NCI-H1436 (cell line): ENCODE data around the gene CDC42BPA.
A peak's percentile ranks its signal among the peaks of the same experiment; 100 is the strongest.

Experiments used
- DNase-seq: peaks from one replicate; lab custom pipeline; 2025; lab: John Stamatoyannopoulos, UW

The CDC42BPA gene

DNA sequence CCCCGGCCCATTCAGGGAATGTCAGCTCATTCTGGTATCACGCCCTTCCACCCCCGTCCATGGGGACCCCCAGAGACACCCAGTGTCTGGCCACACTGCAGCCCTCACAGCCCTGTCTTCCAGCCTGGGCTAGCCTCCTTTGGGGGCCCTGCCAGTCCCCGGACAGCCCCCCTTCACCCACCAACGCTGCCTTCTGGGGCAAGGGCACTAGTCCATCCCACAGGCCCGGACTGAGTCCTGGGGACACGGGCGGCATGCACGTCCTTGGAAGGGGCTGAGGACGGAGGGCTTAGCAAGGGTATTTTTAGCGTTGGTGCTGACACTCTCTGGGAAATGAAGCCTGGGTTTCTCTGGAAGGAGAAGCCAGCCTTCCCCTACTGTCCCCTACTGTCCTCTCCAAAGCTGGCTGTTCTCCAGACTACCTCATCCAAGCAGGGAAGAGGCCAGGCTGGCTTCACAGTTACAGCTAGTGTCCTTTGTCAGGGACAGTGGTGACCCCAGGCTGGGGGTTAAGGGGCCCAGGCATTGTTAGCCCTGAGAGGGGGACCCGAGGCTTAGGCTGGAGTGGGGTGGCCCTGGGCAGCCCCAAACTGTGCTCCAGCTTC lies 338.7 kb downstream of the CDC42BPA start:
- no peak for DNase-seq

DNA sequence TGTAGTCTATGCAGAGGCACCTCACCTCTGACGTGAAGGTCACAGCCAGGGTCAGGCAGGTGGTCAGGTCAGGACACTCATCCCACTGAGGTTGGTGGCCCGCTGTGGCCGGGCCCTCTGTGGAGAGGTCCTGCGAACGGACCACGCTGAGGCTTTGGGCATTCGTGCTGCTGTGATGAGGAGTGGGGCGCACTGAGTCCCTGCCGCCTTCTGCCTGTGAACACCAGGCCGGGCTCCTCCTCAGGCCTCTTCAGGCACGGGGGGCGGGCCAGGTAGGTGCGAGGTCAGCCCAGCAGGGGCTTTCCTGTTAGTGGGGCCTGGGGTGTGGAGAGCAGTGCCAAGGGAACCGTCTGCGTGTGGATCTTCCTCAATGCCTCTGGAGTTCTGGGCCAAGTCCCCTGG lies 339.2 kb downstream of the CDC42BPA start:
- no peak for DNase-seq

DNA sequence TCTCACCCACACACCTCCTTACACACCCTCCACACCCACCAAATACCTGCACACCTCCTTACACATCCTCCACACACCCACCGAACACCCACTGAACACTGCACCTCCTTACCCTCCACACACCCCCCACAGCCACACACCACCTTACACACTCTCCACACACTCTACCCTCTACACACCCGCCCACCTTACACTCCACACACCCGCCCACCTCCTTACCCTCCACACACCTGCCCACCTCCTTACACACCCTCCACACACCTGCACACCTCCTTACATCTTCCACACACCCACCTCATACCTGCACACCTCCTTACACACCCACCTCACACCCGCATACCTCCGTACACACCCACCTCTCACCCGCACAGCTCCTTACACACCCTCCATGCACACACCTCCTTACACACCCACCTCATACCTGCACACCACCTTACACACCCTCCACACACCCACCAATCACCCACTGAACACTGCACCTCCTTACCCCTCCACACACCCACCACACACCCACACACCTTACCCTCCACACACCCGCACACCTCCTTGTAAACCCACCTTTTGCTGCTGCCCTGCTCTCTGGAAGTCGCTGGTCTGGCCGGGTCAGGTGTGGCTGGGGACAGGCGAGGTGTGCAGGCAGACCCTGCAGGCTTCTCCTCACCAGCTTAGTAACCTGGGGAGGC lies 339.7 kb downstream of the CDC42BPA start:
- no peak for DNase-seq

DNA sequence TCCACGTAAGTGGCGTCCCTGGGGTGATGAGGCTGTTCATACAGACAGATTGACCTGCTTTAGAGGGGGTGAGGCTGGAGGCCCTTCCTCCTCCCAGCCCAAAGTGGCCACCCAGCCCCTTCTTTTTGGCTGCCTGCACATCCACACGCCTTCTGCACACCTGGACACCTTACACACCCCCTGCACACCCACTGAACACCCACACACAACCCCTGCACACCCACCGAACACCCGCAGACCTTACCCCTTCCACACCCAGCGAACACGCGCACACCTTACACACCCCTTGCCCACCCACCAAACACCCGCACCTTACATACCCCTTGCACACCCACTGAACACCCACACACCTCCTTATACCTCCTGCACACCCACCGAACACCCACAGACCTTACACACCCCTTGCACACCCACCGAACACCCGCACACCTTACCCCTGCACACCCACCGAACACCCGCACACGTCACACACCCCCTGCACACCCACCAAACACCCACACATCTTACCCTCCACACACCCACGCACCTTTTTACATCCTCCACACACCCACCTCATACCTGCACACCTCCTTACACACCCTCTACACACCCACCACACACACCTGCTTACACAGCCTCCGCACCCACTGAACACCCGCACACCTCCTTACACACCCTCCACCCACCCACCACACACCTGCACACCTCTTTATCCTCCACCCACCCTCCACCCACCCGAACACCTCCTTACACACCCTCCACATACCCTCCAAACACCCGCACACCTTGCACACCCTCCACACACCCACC lies 340.5 kb downstream of the CDC42BPA start:
- DNase-seq = no peak

DNA sequence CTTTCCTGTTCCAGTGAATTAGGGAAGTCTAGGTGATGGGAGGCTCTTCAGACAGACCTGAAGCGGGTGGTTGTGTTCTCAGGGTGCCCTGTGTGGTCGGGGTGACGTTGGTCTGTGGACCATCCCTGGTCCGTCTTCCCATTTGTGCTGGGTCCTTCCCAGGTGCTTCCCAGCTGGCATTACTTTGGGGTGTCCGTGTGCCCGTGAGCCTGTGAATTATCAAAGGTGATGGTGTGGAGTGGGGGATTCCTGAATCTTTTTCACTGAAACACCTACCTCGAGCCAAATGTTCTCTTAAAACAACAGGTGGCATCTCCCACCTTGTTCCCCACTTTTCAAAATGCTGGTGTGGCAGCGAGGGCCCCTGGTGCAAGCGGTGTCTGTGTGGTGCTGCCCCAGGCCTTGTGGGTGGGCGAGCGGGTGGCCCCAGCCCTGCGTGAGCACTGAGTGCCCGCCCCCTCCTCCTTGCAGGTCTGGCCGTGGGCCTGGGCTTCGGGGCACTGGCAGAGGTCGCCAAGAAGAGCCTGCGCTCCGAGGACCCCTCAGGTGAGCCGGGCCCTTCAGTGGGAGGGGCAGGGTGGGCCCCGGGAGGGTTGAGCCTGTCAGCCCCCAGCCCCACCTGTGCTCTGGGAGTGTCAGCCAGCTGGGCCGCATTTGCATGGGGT lies 341.2 kb downstream of the CDC42BPA start:
- no peak for DNase-seq

DNA sequence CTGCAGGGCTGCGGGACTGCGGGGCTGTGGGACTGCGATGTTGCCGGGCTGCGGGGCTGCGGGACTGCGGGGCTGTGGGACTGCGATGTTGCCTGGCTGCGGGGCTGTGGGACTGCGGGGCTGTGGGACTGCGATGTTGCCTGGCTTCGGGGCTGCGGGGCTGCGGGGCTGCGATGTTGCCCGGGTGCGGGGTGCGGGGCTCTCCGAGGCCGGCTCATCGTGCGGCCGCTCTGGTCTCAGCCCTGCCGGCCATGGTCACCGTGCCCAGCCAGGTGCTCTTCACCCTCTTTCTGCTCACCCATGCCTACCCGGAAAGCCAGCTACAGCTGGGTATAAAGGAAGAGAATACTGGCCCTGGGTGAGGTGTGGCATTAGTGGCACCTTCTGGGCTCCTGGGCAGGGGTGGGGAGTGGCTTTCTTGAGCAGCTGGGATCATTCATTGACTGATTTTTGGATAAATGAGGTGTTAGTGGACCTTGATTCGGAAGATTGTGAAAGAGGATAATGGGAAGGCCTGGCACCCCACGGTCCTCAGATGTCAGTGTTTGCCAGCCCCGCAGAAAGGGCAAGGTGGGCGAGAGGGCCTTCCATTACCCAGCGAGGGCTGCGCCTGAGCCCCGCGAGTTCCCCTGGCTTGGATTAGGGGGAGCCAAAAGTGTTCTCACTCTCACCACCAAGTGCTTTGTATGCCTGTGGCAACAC lies 341.9 kb downstream of the CDC42BPA start:
- no peak for DNase-seq

DNA sequence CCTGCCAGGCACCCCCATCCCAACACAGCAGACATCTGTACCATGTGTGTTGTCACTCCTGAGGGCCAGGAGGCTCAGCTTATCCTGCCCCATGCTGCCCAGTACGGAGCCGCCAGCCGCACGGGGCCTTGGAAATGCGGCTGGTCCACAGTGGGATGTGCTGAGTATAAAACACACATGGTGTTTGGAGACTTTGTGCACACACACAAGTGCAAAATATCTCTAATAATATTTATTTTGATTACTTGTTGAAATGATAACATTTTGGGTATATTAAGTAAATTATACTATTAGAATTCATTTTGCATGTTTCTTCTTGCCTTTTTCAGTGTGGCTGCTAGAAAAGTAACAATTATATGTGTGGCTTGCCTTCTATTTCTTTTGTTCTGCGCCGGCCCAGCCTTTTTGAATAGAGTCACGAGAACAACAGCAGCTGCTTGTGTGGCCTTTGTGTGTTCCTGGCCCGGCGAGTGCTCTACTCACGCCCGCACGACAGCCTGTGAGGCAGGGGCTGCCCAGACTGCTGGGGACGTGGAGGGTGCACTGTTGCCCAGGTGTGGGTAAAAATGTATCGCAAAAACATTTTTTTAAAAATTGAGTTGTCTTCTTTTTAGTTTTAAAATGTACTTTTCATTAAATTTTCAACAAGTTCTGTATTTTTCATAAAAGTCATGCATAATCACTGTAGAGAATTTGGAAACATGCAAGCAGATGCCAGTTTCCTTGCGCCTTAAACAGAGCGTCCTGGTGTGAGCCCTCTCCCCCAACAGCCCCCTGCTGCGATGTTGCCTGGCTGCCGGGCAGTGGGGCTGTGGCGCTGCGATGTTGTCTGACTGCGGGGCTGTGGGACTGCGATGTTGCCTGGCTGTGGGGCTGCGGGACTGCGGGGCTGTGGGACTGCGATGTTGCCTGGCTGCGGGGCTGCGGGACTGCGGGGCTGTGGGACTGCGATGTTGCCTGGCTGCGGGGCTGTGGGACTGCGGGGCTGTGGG lies 342.7 kb downstream of the CDC42BPA start:
- peak; percentile 64 for DNase-seq

DNA sequence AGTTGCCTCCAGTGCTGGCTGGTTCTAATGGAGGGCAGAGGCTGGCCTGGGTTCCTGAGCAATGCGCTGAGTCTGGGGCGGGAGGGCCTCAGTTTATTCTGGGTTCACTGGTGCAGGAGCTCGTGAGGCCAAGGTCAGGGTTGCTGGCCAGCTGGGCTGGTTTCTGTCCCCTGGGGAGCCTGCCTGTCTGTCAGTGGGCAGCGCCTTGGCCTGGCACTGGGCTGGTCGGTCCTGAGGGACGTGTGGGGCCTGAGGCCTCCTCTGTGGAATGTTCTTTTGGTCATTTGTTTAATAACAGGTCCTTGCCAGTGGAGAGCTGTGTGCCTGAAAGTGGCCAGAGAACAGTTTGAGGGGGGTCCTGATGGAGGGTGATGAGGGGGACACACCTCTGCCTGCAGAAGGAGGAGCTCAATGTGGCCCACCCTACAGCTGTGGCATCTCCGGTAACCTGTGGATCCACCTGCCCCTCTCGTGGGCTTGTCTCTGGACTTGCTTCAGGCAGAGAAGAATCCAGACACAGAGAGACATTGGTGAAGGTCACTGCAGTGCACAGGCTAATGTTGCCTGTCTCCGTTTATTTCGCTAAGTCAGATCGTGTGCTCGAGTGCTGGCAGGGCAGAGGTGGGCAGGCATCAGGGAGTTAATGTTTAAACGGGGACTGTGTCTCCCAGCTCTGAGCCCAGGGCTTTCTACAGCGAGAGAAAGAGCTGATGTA lies 343.6 kb downstream of the CDC42BPA start:
- DNase-seq = no peak

DNA sequence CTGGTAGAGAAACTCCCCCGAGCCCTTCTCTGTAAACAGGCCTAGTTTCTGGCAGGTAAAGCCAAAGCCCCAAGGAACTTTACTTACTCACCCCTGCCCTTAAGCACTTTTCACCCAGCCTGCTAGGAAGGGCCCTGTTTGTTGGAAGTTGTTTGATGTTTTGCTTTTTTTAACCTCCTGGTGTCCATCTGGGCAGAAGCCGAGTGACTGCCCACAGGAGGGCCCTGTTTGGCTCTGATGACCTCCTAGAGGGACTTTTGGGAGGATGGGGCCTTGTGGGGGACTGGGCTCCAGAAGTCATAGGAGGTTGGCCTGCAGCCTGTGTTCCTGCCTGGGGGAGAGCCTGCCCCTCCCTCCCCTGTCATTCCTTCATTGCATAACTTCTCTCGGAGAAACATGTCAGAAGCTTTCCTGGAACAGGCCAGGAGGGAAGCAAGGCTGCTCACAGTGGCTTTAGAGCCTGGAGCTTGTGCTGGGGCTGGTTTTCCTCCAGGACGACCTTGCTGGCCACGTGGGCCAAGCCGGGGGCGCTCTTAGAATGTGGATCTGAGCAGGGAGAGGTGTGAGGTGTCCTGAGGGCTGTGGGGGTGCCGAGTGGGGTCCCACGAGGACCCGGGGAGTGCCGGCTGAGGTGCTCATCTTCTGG lies 344.3 kb downstream of the CDC42BPA start:
- DNase-seq = no peak

DNA sequence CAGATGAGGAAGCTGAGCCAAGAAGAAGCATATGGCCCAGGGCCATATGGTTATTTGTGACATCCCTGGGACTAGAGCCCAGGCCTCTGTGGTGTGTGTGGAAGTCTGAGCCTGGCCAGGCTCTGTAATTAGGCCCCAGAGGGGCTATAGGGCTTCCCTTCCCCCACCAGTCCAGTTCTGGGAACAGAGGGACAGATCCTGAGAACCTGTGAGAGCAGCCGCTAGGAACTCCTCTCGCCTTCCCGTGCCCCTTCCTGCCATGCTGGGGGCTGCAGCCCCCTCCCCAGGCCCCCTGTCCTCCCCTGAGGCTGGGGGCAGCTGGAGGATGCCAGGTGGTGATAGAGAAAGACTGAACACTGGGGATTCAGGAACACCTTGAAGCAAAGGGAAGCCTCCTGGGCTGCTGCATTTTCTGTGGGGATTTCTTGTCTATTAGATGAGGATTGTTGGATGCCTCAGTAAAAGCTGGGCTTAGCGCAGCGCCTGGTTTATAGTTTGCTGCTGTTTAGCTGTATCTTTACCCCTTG lies 344.9 kb downstream of the CDC42BPA start:
- no peak for DNase-seq

DNA sequence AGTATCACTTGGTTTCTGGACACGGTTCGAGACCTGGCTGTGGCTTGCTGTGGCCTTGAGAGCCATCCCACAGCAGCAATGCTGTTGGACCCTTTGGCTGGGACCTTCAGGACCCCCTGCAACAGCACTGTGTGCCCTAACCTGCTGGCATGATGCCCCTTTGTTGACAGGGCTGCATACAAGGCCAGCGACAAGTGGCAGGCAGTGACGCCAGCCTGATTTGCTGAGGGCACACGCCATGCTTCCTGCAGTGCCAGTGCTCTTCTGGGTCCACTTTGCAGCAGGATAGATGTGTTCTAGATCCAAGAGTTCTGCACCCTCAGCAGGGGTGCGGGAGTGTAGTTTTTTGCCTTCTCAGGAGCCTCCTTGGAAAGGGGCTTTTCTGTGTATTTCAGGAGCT lies 345.4 kb downstream of the CDC42BPA start:
- DNase-seq = no peak

DNA sequence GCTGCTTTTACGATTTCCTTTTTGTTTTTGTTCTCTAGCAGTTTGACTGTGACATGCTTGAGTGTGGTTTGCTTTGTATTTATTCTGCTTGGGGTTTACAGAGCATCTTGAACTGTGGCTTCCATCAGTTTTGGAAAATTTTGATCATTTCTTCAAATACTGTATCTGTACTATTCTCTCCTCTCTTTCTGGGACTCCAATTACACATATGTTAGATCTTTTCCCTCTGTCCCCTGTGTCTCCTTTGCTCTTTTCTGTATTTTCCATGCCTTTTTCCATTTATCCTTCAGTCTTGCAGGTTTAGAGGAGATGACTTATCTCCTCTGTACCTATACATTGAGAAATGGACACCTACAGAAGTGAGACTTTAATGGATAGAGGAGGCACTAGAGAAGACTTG lies 346.5 kb downstream of the CDC42BPA start:
- no peak for DNase-seq

DNA sequence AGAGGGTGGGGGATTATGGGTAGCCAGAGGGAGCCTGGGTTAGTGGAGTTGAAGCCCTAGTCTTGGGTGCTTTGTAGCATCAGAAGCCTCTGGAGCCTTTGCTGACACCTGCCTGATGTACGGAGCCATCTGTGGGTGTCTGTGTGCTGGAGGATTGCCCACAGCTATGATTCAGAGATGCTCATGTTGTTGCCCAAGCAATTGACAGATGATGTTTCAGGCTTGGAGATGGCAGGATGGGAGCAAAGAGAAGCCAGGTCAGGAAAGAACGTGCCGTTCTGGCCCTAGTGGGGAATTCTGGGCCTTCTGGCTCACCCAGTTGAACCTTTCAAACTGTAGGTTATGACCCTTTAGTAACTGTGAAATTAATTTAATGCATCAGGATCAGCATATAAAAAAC lies 350.6 kb downstream of the CDC42BPA start:
- no peak for DNase-seq

DNA sequence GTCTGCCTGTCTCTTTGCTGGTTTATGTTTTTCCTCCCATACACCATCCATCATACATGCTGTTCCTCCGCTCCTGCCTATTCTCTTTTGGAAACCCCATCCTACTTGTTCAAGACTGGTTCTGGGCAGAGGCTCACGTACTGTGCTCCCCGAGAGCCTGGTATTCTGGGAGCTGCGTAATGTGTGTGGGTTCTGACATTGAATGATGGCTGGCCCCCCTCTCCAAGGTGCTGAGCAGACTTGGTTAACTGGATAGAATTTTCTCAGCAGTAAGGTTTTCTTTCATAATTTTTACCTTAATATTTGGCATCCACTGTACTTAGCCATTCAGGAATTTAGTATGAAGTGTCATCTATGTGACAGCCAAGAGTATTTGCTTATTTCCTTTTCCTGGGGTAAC lies 351.6 kb downstream of the CDC42BPA start:
- DNase-seq = no peak

DNA sequence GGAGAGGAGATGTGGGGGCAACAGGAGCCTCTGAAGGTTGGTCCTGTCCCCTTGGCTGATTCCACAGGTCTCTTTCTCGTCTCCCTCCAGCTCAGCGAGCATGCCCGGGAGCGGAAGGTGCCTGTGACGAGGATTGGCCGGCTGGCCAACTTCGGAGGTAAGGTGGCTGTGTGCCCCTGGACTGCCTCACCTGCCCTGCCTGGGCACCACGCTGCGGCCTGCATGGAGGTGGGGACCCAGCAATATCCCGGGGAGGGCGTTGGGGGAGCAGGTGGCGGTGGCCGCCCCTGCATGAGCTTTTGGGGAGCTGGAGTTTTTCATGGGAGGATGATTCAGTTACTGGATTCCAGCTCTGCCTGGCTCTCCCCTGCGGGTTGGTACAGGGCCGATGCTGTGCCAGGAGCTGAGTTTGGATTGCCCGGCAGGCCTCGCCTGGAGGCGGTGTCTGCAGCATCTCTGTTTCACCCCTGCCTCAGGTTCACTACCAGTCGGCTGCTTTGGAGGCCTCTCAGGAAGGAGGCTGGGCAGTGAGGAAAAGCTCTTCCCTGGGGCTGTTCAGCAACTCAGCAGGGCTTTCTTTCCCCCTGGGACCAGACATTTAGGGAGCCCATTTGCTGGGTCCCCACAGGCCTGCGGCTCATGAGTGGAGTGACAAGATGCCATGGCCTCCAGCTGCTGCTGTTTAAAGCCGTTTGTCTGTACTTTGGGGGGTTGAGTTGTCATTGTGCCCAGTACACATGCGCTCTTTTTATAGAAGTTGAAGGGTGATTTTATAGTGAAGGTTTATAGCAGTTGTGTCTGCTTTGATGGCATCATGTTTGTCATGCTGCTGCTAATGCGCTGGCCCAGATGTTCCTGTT lies 352.5 kb downstream of the CDC42BPA start:
- DNase-seq = peak; percentile 11

DNA sequence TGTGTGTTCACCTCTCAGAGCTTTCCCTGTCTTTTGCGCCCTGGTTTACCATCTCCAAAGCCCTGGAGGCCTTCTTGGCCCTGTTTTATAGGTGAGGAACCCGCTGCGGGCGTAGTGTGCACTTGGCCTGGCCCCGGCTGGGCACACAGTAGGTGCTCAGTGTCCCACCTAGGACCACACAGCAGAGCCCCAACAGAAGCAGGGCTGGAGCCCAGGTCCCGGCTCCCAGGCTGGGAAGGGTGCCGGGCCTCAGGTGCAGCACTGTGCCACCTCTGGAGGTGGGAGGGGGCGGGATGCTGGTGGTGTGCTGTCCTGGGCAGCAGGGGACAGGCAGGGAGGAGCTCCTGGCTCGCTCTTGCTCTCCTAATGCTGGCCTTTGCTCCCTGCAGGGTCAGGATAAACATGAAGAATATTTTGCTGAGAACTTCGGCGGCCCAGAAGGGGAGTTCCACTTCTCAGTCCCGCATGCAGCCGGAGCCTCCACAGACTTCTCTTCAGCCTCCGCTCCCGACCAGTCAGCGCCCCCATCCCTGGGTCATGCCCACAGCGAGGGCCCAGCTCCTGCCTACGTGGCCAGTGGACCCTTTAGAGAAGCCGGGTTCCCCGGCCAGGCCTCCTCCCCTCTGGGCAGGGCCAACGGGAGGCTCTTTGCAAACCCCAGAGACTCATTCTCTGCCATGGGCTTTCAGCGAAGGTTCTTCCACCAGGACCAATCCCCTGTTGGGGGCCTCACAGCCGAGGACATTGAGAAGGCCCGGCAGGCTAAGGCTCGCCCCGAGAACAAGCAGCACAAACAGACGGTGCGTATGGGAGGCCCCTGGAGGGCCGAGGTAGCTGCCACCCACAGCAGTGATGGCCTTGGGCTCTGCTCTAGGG lies 353.4 kb downstream of the CDC42BPA start:
- no peak for DNase-seq

DNA sequence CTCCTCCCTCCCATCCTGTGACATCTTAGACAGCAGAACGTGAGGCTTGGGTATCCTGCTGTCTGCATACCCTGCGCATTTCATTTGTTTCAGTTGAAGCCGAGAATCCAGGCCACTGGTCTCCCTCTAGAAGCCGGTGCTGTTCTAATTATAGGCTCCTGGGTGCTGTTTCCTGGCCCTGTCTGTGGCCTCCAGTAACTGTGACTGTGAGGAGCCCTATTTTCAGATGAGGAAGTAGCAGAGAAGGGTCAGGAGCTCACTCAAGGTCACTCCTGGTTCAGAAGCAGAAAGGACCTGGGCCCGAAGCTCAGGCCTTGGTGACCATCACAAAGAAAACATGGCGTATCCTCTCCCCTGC lies 354.2 kb downstream of the CDC42BPA start:
- no peak for DNase-seq
